ENCODE results near the gene UNK.

Gene UNK

GRCh38 chr17:75813081-75814020 is 28.7 kb downstream of the UNK start:
- no peak overlapping the region for H3K4me3 ChIP-seq (ENCODE audit: low read depth, low read length)
- TF ChIP-seq CTCF (IDR thresholded peaks at IDR 0.05; ENCODE audit: low read depth, low read length, missing control alignments): no peak
- no peak for DNase-seq (ENCODE audit: low read depth)
- in situ Hi-C loops (cut with HindIII; ENCODE audit: low sequenced_read_pairs): no loop called here

- H3K4me3 ChIP-seq (ENCODE audit: low read depth, low read length): no peak overlapping the region
- in situ Hi-C loops (cut with HindIII; ENCODE audit: low sequenced_read_pairs): no loop called here
Observed at GRCh38 chr17:75814021-75814395, 29.4 kb downstream of the UNK start.

GRCh38 chr17:75814900-75815373 is 30.3 kb downstream of the UNK start:
- H3K4me3 ChIP-seq (ENCODE audit: low read depth, low read length): no peak overlapping the region
- TF ChIP-seq CTCF (IDR thresholded peaks at IDR 0.05; ENCODE audit: low read depth, low read length, missing control alignments): no peak
- in situ Hi-C loops (cut with HindIII; ENCODE audit: low sequenced_read_pairs): no loop called here
- DNase-seq (ENCODE audit: low read depth): peak; percentile 26

More at GRCh38 chr17:75814021-75814395, 29.4 kb downstream of the UNK start:
- TF ChIP-seq CTCF (IDR thresholded peaks at IDR 0.05; ENCODE audit: low read depth, low read length, missing control alignments): no peak
- DNase-seq (ENCODE audit: low read depth): no peak

- no peak for TF ChIP-seq CTCF (IDR thresholded peaks at IDR 0.05; ENCODE audit: low read depth, low read length, missing control alignments)
- in situ Hi-C loops (cut with HindIII; ENCODE audit: low sequenced_read_pairs): no loop called here
- H3K4me3 ChIP-seq (ENCODE audit: low read depth, low read length): no peak overlapping the region
- DNase-seq (ENCODE audit: low read depth): no peak
Observed at GRCh38 chr17:75815399-75815798, 30.8 kb downstream of the UNK start.

- TF ChIP-seq CTCF (IDR thresholded peaks at IDR 0.05; ENCODE audit: low read depth, low read length, missing control alignments): no peak
- in situ Hi-C loops (cut with HindIII; ENCODE audit: low sequenced_read_pairs): no loop called here
- no peak overlapping the region for H3K4me3 ChIP-seq (ENCODE audit: low read depth, low read length)
- no peak for DNase-seq (ENCODE audit: low read depth)
Observed at GRCh38 chr17:75816693-75817092, 32.1 kb downstream of the UNK start.

- no peak overlapping the region for H3K4me3 ChIP-seq (ENCODE audit: low read depth, low read length)
- no peak for DNase-seq (ENCODE audit: low read depth)
- in situ Hi-C loops (cut with HindIII; ENCODE audit: low sequenced_read_pairs): no loop called here
- TF ChIP-seq CTCF (IDR thresholded peaks at IDR 0.05; ENCODE audit: low read depth, low read length, missing control alignments): no peak
Observed at GRCh38 chr17:75817571-75817970, 33.0 kb downstream of the UNK start.
